HK-2 (cell line): ENCODE measurements around the gene IGFL1.
"Not testable (repeated sequence)": the region's sequence is repeated elsewhere in the genome, so short reads cannot be mapped to it uniquely, and the experiment has no call there.

Experiments used
- DNase-seq: peaks from one replicate; pipeline ENCODE4 v3.0.0-alpha.2; 2018; ENCODE audit not compliant: unreplicated experiment

Gene IGFL1

DNA sequence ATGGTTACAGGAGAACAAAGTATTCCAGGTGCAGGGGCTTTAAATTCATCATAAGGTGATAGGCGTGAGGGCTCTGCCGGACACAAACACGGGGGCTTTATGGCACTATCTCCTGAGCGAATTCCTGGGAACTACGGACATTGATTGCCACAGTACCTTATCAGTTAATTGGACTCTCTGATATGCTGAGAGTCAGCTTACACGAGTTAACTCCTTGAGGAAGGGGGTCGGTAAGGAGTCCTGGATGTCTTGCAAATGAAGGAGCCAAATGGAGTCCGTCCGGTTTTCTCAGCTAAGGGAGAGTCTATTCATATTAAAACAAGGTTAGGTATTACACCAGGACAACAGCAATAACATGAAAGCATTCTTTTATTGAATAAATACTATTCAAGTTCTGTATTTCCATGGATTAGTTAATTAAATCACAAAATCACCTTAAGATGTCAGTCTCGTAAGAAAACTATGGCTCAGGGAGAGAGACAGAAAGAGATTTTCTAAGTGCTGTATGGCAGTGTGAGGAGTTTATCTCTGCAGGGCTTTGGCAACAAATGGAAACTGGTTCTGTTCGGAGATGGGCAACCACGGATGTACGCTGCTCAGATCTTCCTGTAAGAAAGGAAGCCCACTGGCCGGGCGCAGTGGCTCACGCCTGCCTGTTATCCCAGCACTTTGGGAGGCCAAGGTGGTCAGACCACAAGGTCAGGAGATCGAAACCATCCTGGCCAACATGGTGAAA, 41.1 kb downstream of the IGFL1 start:
- DNase-seq = no peak

DNA sequence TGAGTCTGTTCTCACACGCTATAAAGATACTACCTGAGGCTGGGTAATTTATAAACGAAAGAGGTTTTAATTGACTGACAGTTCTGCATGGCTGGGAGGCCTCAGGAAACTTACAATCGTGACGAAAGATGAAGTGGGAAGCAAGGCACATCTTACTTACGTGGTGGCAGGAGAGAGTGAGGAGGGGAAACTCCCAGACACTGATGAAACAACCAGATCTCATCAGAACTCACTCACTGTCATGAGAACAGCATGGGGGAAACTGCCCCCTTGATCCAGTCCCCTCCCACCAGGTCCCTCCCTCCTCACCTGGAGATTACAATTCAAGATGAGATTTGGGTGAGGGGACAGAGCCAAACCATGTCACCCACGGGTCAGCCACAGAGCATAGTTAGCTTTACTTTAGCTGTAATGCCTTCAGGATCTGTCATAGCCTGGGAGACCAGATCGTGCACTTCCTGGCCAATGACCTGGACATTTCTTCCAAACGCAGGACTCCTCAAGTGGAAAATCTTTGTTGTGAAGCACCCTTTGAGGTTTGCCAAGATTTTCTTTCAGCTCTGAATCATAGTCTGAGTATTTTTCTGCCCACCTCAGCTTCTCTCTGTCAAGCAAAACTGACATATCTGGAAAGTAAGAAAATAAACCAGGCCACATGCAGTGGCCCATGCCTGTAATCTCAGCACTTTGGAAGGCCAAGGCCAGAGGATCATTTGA, 42.1 kb downstream of the IGFL1 start:
- DNase-seq = peak; percentile 87

DNA sequence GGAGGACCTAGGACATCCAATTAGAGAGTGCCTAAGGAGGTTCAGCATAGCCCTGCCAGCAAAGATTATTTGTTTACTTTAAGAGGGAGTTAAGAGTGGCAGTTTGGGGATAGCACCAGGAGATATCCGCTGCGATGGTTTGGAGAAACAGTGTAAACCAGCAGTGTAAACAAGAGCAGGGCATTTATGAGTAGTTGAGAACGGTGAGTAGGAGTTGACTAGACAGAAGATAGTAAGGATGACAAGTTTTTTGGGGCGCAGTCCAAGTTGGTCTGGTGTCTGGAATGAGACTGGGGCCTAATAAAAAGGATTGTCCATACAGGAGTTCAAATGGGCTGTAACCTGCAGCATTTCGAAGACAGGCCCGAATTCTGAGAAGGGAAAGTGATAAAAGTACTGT, 44.4 kb downstream of the IGFL1 start:
- DNase-seq = not testable (repeated sequence)

DNA sequence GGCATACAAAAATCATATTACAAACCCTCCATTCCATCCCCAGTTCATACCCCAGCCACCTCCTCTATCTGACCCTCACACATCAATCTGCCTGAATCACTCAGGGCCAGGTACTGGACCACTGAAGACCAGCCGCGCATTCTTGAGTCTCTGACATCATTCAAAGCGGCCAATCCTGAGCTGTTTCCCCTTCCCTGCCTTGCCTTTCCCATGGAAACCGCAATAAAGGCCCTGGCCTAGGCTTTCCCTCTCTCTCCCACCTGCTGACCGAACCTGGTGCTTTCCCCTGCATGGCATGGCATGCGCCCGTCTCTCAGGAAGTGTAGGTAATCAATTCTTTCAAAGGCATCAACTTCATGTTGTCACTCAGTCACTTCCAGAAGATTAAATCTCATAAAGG, 49.6 kb downstream of the IGFL1 start:
- DNase-seq = no peak
